Measurements from ENCODE around the gene TDRD10. TPM values are rescaled to one million over a fixed set of nuclear protein-coding genes. Genes with fewer than 3 reads are reported as not detected.

The TDRD10 gene
- total RNA-seq, 1 donor from 2014 or later, result not detected

DNA sequence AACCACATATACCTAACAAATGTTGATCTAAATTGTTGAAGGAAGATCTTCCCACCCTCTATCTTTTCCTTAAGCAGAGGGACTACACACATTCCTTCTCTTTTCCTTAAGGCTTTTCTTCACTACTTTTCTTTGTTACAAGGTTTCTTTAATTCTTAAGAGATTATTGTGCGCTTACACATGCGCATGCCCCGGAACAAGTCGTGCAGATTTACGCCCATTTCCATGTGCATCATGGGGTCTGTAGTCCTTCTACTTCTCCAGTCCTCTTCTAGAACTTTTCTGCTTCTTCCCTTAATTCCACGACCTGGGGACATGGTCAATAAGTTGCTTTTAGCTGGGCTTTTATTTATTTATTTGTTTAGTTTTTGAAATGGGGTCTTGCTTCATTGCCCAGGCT is 63.9 kb downstream of the TDRD10 start:
- Histone ChIP-seq H3K4me1 (ENCODE audit: insufficient read depth, low read length) (peaks cover 4% of the 10 kb centered on the region), H3K79me2 (ENCODE audit: insufficient read depth, low read length) (no peaks in the 10 kb centered on the region), H3K4me2 (ENCODE audit: low read length) (no peak overlapping the region), H2AFZ (ENCODE audit: low read depth, low read length) (no peak overlapping the region), H3K27me3 (ENCODE audit: insufficient read depth, low read length) (peaks cover 26% of the 10 kb centered on the region), H3K9ac (ENCODE audit: low read length) (no peak overlapping the region), H3K4me3 (ENCODE audit: insufficient read depth, low read depth, low read length) (no peak overlapping the region), H3K27ac (ENCODE audit: low read depth, low read length) (no peak overlapping the region), H4K20me1 (ENCODE audit: insufficient read depth, low read length) (peaks cover 4% of the 10 kb centered on the region), H3K36me3 (ENCODE audit: insufficient read depth, low read length) (no peaks in the 10 kb centered on the region), H3K9me3 (ENCODE audit: insufficient read depth, low read depth, low read length) (no peaks in the 10 kb centered on the region)
- H3K4me3 Mint-ChIP-seq (ENCODE audit: unreplicated experiment), result no peak overlapping the region
- H3K36me3 Mint-ChIP-seq (ENCODE audit: low read depth, unreplicated experiment), result no peaks in the 10 kb centered on the region
- FAIRE-seq (no peak), DNase-seq (ENCODE audit: low read depth) (no peak)
- H3K27me3 Mint-ChIP-seq (ENCODE audit: low read depth, unreplicated experiment), result peaks cover 44% of the 10 kb centered on the region
- H3K9me3 Mint-ChIP-seq (ENCODE audit: unreplicated experiment), result no peaks in the 10 kb centered on the region
- H3K4me1 Mint-ChIP-seq (ENCODE audit: low read depth, unreplicated experiment), result peaks cover 4% of the 10 kb centered on the region
- TF ChIP-seq EZH2 (IDR thresholded peaks at IDR 0.05; ENCODE audit: insufficient read depth, low read length), result no peak
- TF ChIP-seq, protein P1, sequence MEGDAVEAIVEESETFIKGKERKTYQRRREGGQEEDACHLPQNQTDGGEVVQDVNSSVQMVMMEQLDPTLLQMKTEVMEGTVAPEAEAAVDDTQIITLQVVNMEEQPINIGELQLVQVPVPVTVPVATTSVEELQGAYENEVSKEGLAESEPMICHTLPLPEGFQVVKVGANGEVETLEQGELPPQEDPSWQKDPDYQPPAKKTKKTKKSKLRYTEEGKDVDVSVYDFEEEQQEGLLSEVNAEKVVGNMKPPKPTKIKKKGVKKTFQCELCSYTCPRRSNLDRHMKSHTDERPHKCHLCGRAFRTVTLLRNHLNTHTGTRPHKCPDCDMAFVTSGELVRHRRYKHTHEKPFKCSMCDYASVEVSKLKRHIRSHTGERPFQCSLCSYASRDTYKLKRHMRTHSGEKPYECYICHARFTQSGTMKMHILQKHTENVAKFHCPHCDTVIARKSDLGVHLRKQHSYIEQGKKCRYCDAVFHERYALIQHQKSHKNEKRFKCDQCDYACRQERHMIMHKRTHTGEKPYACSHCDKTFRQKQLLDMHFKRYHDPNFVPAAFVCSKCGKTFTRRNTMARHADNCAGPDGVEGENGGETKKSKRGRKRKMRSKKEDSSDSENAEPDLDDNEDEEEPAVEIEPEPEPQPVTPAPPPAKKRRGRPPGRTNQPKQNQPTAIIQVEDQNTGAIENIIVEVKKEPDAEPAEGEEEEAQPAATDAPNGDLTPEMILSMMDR (IDR thresholded peaks at IDR 0.05; ENCODE audit: insufficient read depth, low read depth, low read length), result no peak
- H3K27ac Mint-ChIP-seq (ENCODE audit: unreplicated experiment), result no peak overlapping the region

DNA sequence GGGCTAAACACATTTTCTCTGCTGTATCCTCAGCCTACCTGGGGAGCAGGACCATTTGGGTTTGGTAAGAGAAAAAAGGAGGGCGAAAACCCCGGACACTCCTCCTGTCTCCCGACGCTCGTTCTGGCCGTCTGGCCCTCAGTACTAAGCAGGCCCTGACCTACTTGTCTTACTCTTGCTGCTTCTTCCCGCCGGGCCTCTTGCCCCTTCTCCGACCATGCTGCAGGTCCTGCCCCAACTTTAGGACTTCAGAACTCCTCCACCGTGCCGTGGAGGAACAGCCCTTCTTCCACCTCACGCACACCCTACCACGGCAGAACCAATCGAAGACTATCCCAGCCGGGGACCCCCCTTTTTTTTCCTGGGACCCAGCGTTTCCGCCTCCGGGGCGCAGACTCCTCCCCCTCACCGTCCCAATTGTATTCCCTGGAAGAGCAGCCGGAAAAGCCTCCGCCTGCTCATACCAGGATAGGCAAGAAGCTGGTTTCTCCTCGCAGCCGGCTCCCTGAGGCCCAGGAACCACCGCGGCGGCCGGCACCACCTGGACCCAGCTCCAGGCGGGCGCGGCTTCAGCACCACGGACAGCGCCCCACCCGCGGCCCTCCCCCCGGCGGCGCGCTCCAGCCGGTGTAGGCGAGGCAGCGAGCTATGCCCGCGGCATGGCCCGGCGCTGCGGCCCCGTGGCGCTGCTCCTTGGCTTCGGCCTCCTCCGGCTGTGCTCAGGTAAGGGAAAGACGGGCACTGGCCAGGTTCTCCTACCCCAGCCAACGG is 65.6 kb downstream of the TDRD10 start, which contains the start of gene CHRNB2:
TSS of gene CHRNB2 (plus strand) at position 393 of the 771 bp plus-strand sequence. CDS start at position 660, 267 bp downstream.
- Histone ChIP-seq H3K9ac (ENCODE audit: low read length) (no peak within 1 kb of the TSS), H3K27me3 (ENCODE audit: insufficient read depth, low read length) (peaks cover 26% of the 10 kb centered on the region), H3K4me3 (ENCODE audit: insufficient read depth, low read depth, low read length) (peak within 1 kb of the TSS; percentile 10), H3K4me1 (ENCODE audit: insufficient read depth, low read length) (peaks cover 4% of the 10 kb centered on the region), H3K79me2 (ENCODE audit: insufficient read depth, low read length) (no peaks in the 10 kb centered on the region), H2AFZ (ENCODE audit: low read depth, low read length) (peak within 1 kb of the TSS; percentile 34), H4K20me1 (ENCODE audit: insufficient read depth, low read length) (peaks cover 4% of the 10 kb centered on the region), H3K9me3 (ENCODE audit: insufficient read depth, low read depth, low read length) (no peaks in the 10 kb centered on the region), H3K27ac (ENCODE audit: low read depth, low read length) (no peak within 1 kb of the TSS), H3K36me3 (ENCODE audit: insufficient read depth, low read length) (no peaks in the 10 kb centered on the region), H3K4me2 (ENCODE audit: low read length) (peak within 1 kb of the TSS; percentile 84)
- FAIRE-seq (no peak), DNase-seq (ENCODE audit: low read depth) (no peak)
- Mint-ChIP-seq H3K9me3 (ENCODE audit: unreplicated experiment) (no peaks in the 10 kb centered on the region), H3K27me3 (ENCODE audit: low read depth, unreplicated experiment) (peaks cover 52% of the 10 kb centered on the region), H3K4me3 (ENCODE audit: unreplicated experiment) (peak within 1 kb of the TSS; percentile 76), H3K4me1 (ENCODE audit: low read depth, unreplicated experiment) (peaks cover 4% of the 10 kb centered on the region), H3K27ac (ENCODE audit: unreplicated experiment) (peak within 1 kb of the TSS; percentile 55), H3K36me3 (ENCODE audit: low read depth, unreplicated experiment) (peaks cover 1% of the 10 kb centered on the region)
- no peak for TF ChIP-seq EZH2 (IDR thresholded peaks at IDR 0.05; ENCODE audit: insufficient read depth, low read length)
- TF ChIP-seq, protein P1 (IDR thresholded peaks at IDR 0.05; ENCODE audit: insufficient read depth, low read depth, low read length), result no peak

All from astrocyte (in vitro differentiated cells and primary cell).